Upper lobe of left lung (tissue), 6 donors: ENCODE measurements around the gene STON1. TPM values are rescaled to one million over a fixed set of nuclear protein-coding genes. Genes with fewer than 3 reads are reported as not detected.

Experiments used
- ATAC-seq, 2 donors: fragments of 200-7000 bp; cut with Tn5 transposase; one replicate each; pipeline ENCODE4 v1.9.1; 2022; ENCODE audit warnings: mild to moderate bottlenecking in 2 of 2, moderate library complexity in 2 of 2; ENCODE audit not compliant: low FRiP score in 2 of 2
- DNase-seq, 2 donors: peaks; one replicate each; pipeline ENCODE4 v3.0.0-alpha.2; 2019 to 2020
- H3K27ac ChIP-seq, 4 donors: fragments of 200-600 bp; sonication (generic); one replicate each; pipeline ENCODE4 v1.5.1; 2016 to 2019
- H3K27me3 ChIP-seq, 4 donors: fragments of 200-600 bp; sonication (generic); one replicate each; pipeline ENCODE4 v1.5.1; 2017 to 2019
- H3K36me3 ChIP-seq, 4 donors: fragments of 200-600 bp; sonication (generic); one replicate each; pipeline ENCODE4 v1.5.1; 2016 to 2019
- H3K4me1 ChIP-seq, 4 donors: fragments of 200-600 bp; sonication (generic); one replicate each; pipeline ENCODE4 v1.5.1; 2018 to 2019
- H3K4me3 ChIP-seq, 4 donors: fragments of 200-600 bp; sonication (generic); one replicate each; pipeline ENCODE4 v1.5.1; 2017 to 2019; ENCODE audit warnings: mild to moderate bottlenecking in 2 of 4, moderate library complexity in 1 of 4
- H3K9me3 ChIP-seq, 4 donors: fragments of 200-600 bp; sonication (generic); one replicate each; pipeline ENCODE4 v1.5.1; 2018 to 2019
- EP300 ChIP-seq, 4 donors: sonication (generic); formaldehyde crosslinking; IDR thresholded peaks; one replicate each; pipeline ENCODE4 v1.5.1; 2017; ENCODE audit warnings: antibody characterized with exemption in 4 of 4, control low read depth in 2 of 4
- POLR2A ChIP-seq, 4 donors: fragments of 450-650 bp; IDR thresholded peaks; one replicate each; pipeline ENCODE4 v1.5.1; 2016 to 2017; ENCODE audit warnings: antibody characterized with exemption in 4 of 4, mild to moderate bottlenecking in 2 of 4
- POLR2AphosphoS5 ChIP-seq, 2 donors: sonication (generic); formaldehyde crosslinking; IDR thresholded peaks; one replicate each; pipeline ENCODE4 v1.5.1; 2017; ENCODE audit warnings: antibody characterized with exemption in 2 of 2
- WGBS, 2 donors: methylation state at CpG; one replicate each; pipeline ENCODE4 v1.1.5; 2017 to 2018; 5-methylcytosine and 5-hydroxymethylcytosine counted together
- total RNA-seq, 6 donors: library from RNA; depleted of rRNA in 4 of 6; stranded (reverse); fragments of >200 nt in 4 of 6; gene quantifications; one replicate each; pipeline versions ENCODE4 v1.1.0 to v1.2.1, GENCODE V29; 2016 to 2021
- TF ChIP-seq, protein P1 (sequence below), 6 experiments: fragments of 450-650 bp in 4 of 6; fragments of 200-600 bp in 2 of 6; sonication (generic) in 2 of 6; IDR thresholded peaks; one replicate each; pipeline ENCODE4 v1.5.1; 2016 to 2019; ENCODE audit warnings: antibody characterized with exemption in 6 of 6
- donor health status: DM: no; HTN: no; CAD: no; lungs with moderate emphysema.
- donor health status: DM: no; HTN: yes; CAD: no; lungs with severe emphysema.

STON1 gene
- total RNA-seq, 6 donors from 2014 or later: 13.2 to 27.0 (median 20.0) TPM

- H3K4me1 ChIP-seq: peaks cover 0 to 3% (median 0%) of the 10 kb centered on the region in 4 donors
- no peak for TF ChIP-seq EP300 (IDR thresholded peaks at IDR 0.05)
- TF ChIP-seq POLR2A (IDR thresholded peaks at IDR 0.05): no peak
- no peak for TF ChIP-seq POLR2AphosphoS5 (IDR thresholded peaks at IDR 0.05)
- TF ChIP-seq, protein P1, sequence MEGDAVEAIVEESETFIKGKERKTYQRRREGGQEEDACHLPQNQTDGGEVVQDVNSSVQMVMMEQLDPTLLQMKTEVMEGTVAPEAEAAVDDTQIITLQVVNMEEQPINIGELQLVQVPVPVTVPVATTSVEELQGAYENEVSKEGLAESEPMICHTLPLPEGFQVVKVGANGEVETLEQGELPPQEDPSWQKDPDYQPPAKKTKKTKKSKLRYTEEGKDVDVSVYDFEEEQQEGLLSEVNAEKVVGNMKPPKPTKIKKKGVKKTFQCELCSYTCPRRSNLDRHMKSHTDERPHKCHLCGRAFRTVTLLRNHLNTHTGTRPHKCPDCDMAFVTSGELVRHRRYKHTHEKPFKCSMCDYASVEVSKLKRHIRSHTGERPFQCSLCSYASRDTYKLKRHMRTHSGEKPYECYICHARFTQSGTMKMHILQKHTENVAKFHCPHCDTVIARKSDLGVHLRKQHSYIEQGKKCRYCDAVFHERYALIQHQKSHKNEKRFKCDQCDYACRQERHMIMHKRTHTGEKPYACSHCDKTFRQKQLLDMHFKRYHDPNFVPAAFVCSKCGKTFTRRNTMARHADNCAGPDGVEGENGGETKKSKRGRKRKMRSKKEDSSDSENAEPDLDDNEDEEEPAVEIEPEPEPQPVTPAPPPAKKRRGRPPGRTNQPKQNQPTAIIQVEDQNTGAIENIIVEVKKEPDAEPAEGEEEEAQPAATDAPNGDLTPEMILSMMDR (IDR thresholded peaks at IDR 0.05): no peak
- no peak overlapping the region for H3K27ac ChIP-seq
- H3K36me3 ChIP-seq: peaks cover 0 to 12% (median 0%) of the 10 kb centered on the region in 4 donors
- H3K27me3 ChIP-seq: no peaks in the 10 kb centered on the region
- ATAC-seq: no peak
- DNase-seq: no peak
- H3K9me3 ChIP-seq: no peaks in the 10 kb centered on the region
- H3K4me3 ChIP-seq: no peak overlapping the region
- 97 to 100% methylated on average over 3 of the region's 3 CpGs for WGBS, 2 donors
These were observed 54.0 kb downstream of the STON1 start for GRCh38 chr2:48583961-48584360.

DNA sequence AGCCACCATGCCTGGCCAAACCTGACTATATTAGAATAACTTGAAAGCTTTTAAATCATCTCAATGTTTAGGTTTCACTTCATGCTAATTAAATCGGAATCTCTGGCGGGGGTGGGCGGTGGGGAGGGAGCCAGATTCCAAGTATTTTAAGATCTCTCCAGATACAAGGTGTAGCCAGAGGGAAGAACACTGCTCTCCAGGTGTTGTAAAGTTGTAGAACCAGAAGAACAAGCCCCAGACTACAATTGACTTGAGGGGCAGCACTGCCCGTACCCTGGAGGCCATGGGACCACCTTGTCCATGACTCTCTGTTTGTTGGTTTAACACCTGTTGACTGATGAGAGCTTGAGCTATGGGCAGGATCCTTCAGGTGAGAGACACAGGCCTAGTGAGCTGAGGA lies 54.6 kb downstream of the STON1 start:
- peaks cover 0 to 3% (median 0%) of the 10 kb centered on the region in 4 donors for H3K4me1 ChIP-seq
- H3K9me3 ChIP-seq: no peaks in the 10 kb centered on the region
- no peaks in the 10 kb centered on the region for H3K27me3 ChIP-seq
- H3K4me3 ChIP-seq: no peak overlapping the region
- TF ChIP-seq POLR2A (IDR thresholded peaks at IDR 0.05) (no peak), POLR2AphosphoS5 (IDR thresholded peaks at IDR 0.05) (no peak), EP300 (IDR thresholded peaks at IDR 0.05) (no peak)
- TF ChIP-seq, protein P1 (IDR thresholded peaks at IDR 0.05): no peak
- DNase-seq (no peak), ATAC-seq (no peak)
- 82 to 94% methylated on average over 4 of the region's 4 CpGs for WGBS, 2 donors
- H3K27ac ChIP-seq: no peak overlapping the region
- H3K36me3 ChIP-seq: peaks cover 0 to 12% (median 0%) of the 10 kb centered on the region in 4 donors

DNA sequence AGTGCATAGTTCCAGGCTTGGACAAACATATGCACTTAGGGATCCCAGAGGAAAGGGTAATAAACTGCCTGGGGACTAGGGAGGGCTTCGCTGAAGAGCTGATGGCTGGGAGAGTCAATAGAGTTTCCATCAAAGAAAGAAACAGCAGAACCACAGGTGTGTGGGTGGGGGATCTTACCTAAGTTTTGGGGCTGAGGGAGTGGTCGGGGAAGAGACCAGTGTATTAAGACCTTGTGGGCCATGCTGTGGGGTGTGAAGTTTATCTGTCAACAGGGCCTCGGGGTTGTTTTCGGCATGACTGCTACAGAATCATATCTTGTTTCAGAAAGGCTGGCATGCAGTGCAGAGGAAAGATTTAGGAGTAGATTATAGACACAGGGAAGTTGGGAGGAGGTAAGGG lies 56.5 kb downstream of the STON1 start:
- peaks cover 0 to 3% (median 0%) of the 10 kb centered on the region in 4 donors for H3K4me1 ChIP-seq
- H3K27me3 ChIP-seq: no peaks in the 10 kb centered on the region
- ATAC-seq (no peak), DNase-seq (no peak)
- 63 to 68% methylated on average over 4 of the region's 4 CpGs for WGBS, 2 donors
- no peaks in the 10 kb centered on the region for H3K9me3 ChIP-seq
- TF ChIP-seq, protein P1 (IDR thresholded peaks at IDR 0.05): no peak
- no peak for TF ChIP-seq POLR2A (IDR thresholded peaks at IDR 0.05)
- no peak overlapping the region for H3K27ac ChIP-seq
- H3K4me3 ChIP-seq: no peak overlapping the region
- peaks cover 0 to 3% (median 0%) of the 10 kb centered on the region in 4 donors for H3K36me3 ChIP-seq

- DNase-seq: no peak
- no peaks in the 10 kb centered on the region for H3K36me3 ChIP-seq
- TF ChIP-seq POLR2A (IDR thresholded peaks at IDR 0.05): no peak
- TF ChIP-seq, protein P1 (IDR thresholded peaks at IDR 0.05): no peak
- TF ChIP-seq POLR2AphosphoS5 (IDR thresholded peaks at IDR 0.05): no peak
- no peak for TF ChIP-seq EP300 (IDR thresholded peaks at IDR 0.05)
- H3K27ac ChIP-seq: no peak overlapping the region
- no peaks in the 10 kb centered on the region for H3K9me3 ChIP-seq
- peaks cover 0 to 3% (median 0%) of the 10 kb centered on the region in 4 donors for H3K4me1 ChIP-seq
- WGBS, 2 donors: 83 to 89% methylated on average over 5 of the region's 5 CpGs
- H3K4me3 ChIP-seq: no peak overlapping the region
- no peak for ATAC-seq
- H3K27me3 ChIP-seq: no peaks in the 10 kb centered on the region
These were observed 57.6 kb downstream of the STON1 start for GRCh38 chr2:48587560-48587959.

GRCh38 chr2:48587961-48588360 lies 58.0 kb downstream of the STON1 start:
- ATAC-seq (no peak), DNase-seq (no peak)
- Histone ChIP-seq H3K36me3 (no peaks in the 10 kb centered on the region), H3K9me3 (no peaks in the 10 kb centered on the region), H3K27me3 (no peaks in the 10 kb centered on the region), H3K4me3 (no peak overlapping the region), H3K4me1 (peaks cover 0 to 3% (median 0%) of the 10 kb centered on the region in 4 donors), H3K27ac (no peak overlapping the region)
- no peak for TF ChIP-seq POLR2A (IDR thresholded peaks at IDR 0.05)
- TF ChIP-seq, protein P1 (IDR thresholded peaks at IDR 0.05): no peak
- no peak for TF ChIP-seq EP300 (IDR thresholded peaks at IDR 0.05)
- TF ChIP-seq POLR2AphosphoS5 (IDR thresholded peaks at IDR 0.05): no peak
- WGBS, 2 donors: 94 to 95% methylated on average over 3 of the region's 3 CpGs
